ENCODE data around the gene CAMTA1. TPM values are rescaled to one million over a fixed set of nuclear protein-coding genes. Genes with fewer than 3 reads are reported as not detected.
"Not testable (repeated sequence)": the region's sequence is repeated elsewhere in the genome, so short reads cannot be mapped to it uniquely, and the experiment has no call there.

Gene CAMTA1
- total and polyA plus RNA-seq, 4 donors: 78.7 to 438 (median 173) TPM

DNA sequence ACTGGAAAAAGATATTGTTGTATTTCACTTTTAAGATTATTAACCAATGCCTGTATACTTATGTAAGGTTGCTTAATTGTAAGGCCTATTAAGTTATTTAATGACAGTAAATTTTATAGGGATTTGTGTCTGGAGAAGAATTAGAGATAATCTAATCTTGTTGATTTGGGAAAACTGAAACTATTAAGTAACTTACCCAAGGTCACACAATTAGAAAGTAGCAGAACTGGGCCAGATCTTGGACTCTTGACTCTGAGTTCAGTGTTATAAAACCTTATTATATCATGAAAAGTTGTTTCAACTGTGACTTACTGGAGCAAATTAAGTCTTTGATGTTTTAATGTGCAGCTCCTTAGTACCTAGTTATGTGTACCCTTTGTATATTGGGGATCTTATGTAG lies 38.5 kb downstream of the CAMTA1 start:
- Histone ChIP-seq H3K4me1 (ENCODE audit: control insufficient read depth in 1 of 2, insufficient read depth in 2 of 2, low read length in 2 of 2) (peaks cover 7 to 27% of the 10 kb centered on the region in 2 donors), H3K4me3 (ENCODE audit: low read length in 2 of 2) (no peak overlapping the region), H3K27ac (ENCODE audit: low read depth in 1 of 2, low read length in 2 of 2) (no peak overlapping the region), H3K27me3 (ENCODE audit: control insufficient read depth in 1 of 2, insufficient read depth in 2 of 2, low read length in 1 of 2) (no peaks in the 10 kb centered on the region), H3K36me3 (ENCODE audit: control insufficient read depth in 1 of 2, insufficient read depth in 2 of 2, low read length in 1 of 2) (no peaks in the 10 kb centered on the region), H3K9me3 (ENCODE audit: control insufficient read depth, low read length) (no peaks in the 10 kb centered on the region)
- no peak for DNase-seq
- intact Hi-C loops (cut with DNase I): no loop called here
- no peak for ATAC-seq (ENCODE audit: low FRiP score)

DNA sequence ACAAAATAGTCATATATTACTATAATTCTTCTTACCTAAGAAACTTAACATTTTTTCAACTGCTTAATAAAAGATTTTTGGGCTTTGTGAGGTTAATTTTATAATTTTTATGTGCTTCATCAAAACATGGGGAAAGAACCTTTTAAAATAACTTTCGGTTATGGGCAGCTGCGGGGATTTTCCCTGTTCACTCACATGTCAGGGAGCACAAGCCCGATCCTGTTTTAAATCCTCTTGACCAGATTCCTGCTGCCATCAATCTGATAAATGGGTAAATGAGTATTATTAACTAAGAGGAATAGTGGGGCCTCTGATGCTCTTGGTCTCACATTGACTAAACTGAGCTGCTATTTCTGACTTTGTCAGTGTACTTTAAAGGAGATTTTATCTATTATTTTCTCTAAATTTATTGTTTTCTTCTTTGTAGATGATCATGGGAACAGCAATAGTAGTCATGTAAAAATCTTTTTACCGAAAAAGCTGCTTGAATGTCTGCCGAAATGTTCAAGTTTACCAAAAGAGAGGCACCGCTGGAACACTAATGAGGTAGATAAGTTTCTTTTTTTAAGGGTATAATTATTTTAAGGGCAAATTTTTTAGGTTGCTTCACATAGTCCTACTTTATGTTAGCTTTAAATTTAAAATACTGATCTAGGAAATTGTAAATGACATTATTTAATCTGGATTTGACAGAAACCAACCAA lies 39.6 kb downstream of the CAMTA1 start:
- intact Hi-C loops (cut with DNase I): loop anchor here in 1 of 2 donors (5.0 kb wide), 1 partner anchor 37 kb away; no protein-coding TSS in a partner anchor
- Histone ChIP-seq H3K36me3 (ENCODE audit: control insufficient read depth in 1 of 2, insufficient read depth in 2 of 2, low read length in 1 of 2) (no peaks in the 10 kb centered on the region), H3K4me1 (ENCODE audit: control insufficient read depth in 1 of 2, insufficient read depth in 2 of 2, low read length in 2 of 2) (peaks cover 5 to 22% of the 10 kb centered on the region in 2 donors), H3K27me3 (ENCODE audit: control insufficient read depth in 1 of 2, insufficient read depth in 2 of 2, low read length in 1 of 2) (no peaks in the 10 kb centered on the region), H3K4me3 (ENCODE audit: low read length in 2 of 2) (peak overlapping the region in 1 of 2 donors; percentile 34), H3K27ac (ENCODE audit: low read depth in 1 of 2, low read length in 2 of 2) (no peak overlapping the region), H3K9me3 (ENCODE audit: control insufficient read depth, low read length) (no peaks in the 10 kb centered on the region)
- ATAC-seq (ENCODE audit: low FRiP score) (no peak), DNase-seq (no peak)
- WGBS, 2 donors: 18 to 19% methylated on average over 6 of the region's 6 CpGs

DNA sequence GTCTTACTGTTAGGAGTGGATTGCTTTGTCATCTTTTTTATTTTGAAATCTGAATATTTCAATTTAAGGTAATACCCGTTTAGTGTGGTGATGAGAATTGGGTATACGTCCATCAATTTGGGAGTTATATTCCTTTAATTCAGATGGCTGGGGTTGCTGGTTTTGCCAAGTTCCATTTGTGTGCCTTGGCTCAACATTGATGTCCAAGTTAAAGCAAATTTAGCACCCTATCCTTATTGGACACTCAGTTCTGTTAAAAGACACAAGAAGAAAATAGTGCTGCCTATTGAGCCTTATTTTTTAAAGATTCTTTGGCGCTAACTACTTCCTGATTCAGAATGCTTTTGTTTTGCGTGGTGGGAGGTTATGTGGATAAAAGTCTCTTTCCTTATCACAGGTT lies 40.6 kb downstream of the CAMTA1 start:
- ATAC-seq (ENCODE audit: low FRiP score) (no peak), DNase-seq (no peak)
- Histone ChIP-seq H3K27me3 (ENCODE audit: control insufficient read depth in 1 of 2, insufficient read depth in 2 of 2, low read length in 1 of 2) (no peaks in the 10 kb centered on the region), H3K4me3 (ENCODE audit: low read length in 2 of 2) (peak overlapping the region in 1 of 2 donors; percentile 59), H3K9me3 (ENCODE audit: control insufficient read depth, low read length) (no peaks in the 10 kb centered on the region), H3K27ac (ENCODE audit: low read depth in 1 of 2, low read length in 2 of 2) (peak overlapping the region in 1 of 2 donors; percentile 22), H3K36me3 (ENCODE audit: control insufficient read depth in 1 of 2, insufficient read depth in 2 of 2, low read length in 1 of 2) (no peaks in the 10 kb centered on the region), H3K4me1 (ENCODE audit: control insufficient read depth in 1 of 2, insufficient read depth in 2 of 2, low read length in 2 of 2) (peaks cover 2 to 12% of the 10 kb centered on the region in 2 donors)
- WGBS, 2 donors: 4 to 5% methylated on average over 4 of the region's 4 CpGs
- intact Hi-C loops (cut with DNase I): loop anchor here in 1 of 2 donors (5.0 kb wide), 1 partner anchor 36 kb away; no protein-coding TSS in a partner anchor

DNA sequence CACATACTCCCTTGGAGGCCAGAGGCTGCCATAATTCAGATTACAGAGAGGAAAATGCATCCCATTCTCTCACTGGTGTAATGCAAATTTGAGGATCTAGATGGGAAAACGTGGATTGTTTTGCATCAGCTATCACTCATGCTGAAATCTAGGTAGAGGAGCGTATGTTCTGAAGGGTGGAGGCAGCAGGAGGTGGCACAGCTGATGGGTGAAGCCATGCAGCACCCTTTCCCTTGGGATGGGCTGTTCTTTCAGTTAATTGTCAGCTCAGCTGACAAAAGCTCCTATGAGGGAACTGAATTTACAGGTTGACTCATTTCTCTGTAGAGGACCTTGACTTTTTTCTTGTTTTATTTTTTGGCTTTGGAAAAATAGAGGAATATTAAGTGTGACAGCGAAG lies 41.8 kb downstream of the CAMTA1 start:
- no peak for ATAC-seq (ENCODE audit: low FRiP score)
- H3K4me1 ChIP-seq (ENCODE audit: control insufficient read depth in 1 of 2, insufficient read depth in 2 of 2, low read length in 2 of 2): peaks cover 2 to 12% of the 10 kb centered on the region in 2 donors
- H3K4me3 ChIP-seq (ENCODE audit: low read length in 2 of 2): no peak overlapping the region

DNA sequence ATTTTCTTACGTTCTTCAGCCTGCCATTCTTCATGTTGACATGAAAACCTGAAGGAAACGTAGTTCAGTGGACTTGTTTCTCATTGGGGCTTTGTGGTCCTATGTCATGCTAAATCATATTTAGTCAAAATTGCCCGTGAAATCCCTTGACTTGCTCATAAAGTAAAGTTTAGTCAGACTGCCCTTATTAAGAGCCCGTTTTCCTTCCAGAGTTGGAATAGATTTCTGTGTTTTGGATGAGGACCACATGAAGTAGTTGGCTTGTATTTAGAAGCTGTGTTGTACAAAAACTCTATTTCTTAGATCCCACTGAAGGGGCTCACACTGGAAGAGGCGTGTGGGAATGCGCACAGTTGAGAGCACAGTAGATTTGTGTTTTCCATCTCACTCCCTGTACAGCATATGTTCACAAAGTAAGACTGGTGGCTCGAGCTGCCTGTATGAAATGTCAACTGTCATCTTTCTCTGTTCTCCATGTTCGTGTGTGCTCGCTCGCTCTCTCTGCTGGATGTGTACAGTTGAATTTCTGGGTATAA lies 42.4 kb downstream of the CAMTA1 start:
- H3K4me1 ChIP-seq (ENCODE audit: control insufficient read depth in 1 of 2, insufficient read depth in 2 of 2, low read length in 2 of 2): peaks cover 2 to 12% of the 10 kb centered on the region in 2 donors
- H3K4me3 ChIP-seq (ENCODE audit: low read length in 2 of 2): peak overlapping the region in 1 of 2 donors; percentile 24
- peak overlapping the region in 1 of 2 donors; percentile 85 for H3K27ac ChIP-seq (ENCODE audit: low read depth in 1 of 2, low read length in 2 of 2)
- 6 to 13% methylated on average over 10 of the region's 10 CpGs for WGBS, 2 donors
- no peaks in the 10 kb centered on the region for H3K36me3 ChIP-seq (ENCODE audit: control insufficient read depth in 1 of 2, insufficient read depth in 2 of 2, low read length in 1 of 2)
- intact Hi-C loops (cut with DNase I): loop anchor here in 1 of 2 donors (5.0 kb wide), 1 partner anchor 35 kb away; no protein-coding TSS in a partner anchor
- no peaks in the 10 kb centered on the region for H3K27me3 ChIP-seq (ENCODE audit: control insufficient read depth in 1 of 2, insufficient read depth in 2 of 2, low read length in 1 of 2)
- DNase-seq (no peak), ATAC-seq (ENCODE audit: low FRiP score) (peak; percentile 50)
- H3K9me3 ChIP-seq (ENCODE audit: control insufficient read depth, low read length): no peaks in the 10 kb centered on the region

More for the DNA sequence above, 41.8 kb downstream of the CAMTA1 start:
- intact Hi-C loops (cut with DNase I): loop anchor here in 1 of 2 donors (5.0 kb wide), 1 partner anchor 35 kb away; no protein-coding TSS in a partner anchor
- H3K36me3 ChIP-seq (ENCODE audit: control insufficient read depth in 1 of 2, insufficient read depth in 2 of 2, low read length in 1 of 2): no peaks in the 10 kb centered on the region
- peak overlapping the region; percentile 57 to 88 for H3K27ac ChIP-seq (ENCODE audit: low read depth in 1 of 2, low read length in 2 of 2)
- WGBS, 2 donors: 75 to 78% methylated on average over 3 of the region's 3 CpGs
- no peak for DNase-seq
- H3K9me3 ChIP-seq (ENCODE audit: control insufficient read depth, low read length): no peaks in the 10 kb centered on the region
- H3K27me3 ChIP-seq (ENCODE audit: control insufficient read depth in 1 of 2, insufficient read depth in 2 of 2, low read length in 1 of 2): no peaks in the 10 kb centered on the region

DNA sequence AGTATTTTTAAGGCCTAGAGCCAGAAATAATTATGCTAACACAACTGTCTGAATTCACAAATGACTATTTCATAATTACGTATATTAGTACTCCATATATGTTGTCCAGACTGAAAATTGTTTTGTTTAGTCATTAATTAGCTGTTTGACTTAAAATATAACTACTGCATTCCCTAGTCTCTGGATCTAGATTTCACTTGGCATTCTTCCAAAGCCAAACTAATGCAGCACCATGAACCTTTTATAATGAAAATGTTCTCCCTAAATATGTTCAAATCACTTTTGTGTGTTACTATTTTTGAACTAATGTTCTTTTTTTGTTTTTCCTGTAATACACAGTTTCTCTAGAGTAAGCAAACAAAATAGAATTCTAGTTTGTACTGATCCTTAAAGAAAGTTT lies 46.1 kb downstream of the CAMTA1 start:
- H3K4me1 ChIP-seq (ENCODE audit: control insufficient read depth in 1 of 2, insufficient read depth in 2 of 2, low read length in 2 of 2): peaks cover 4 to 9% of the 10 kb centered on the region in 2 donors
- no peaks in the 10 kb centered on the region for H3K36me3 ChIP-seq (ENCODE audit: control insufficient read depth in 1 of 2, insufficient read depth in 2 of 2, low read length in 1 of 2)
- intact Hi-C loops (cut with DNase I): no loop called here
- ATAC-seq (ENCODE audit: low FRiP score): no peak
- H3K27me3 ChIP-seq (ENCODE audit: control insufficient read depth in 1 of 2, insufficient read depth in 2 of 2, low read length in 1 of 2): no peaks in the 10 kb centered on the region
- H3K9me3 ChIP-seq (ENCODE audit: control insufficient read depth, low read length): no peaks in the 10 kb centered on the region
- no peak for DNase-seq
- WGBS, 2 donors: 59 to 61% methylated on average over 1 of the region's 1 CpG
- no peak overlapping the region for H3K27ac ChIP-seq (ENCODE audit: low read depth in 1 of 2, low read length in 2 of 2)
- no peak overlapping the region for H3K4me3 ChIP-seq (ENCODE audit: low read length in 2 of 2)

DNA sequence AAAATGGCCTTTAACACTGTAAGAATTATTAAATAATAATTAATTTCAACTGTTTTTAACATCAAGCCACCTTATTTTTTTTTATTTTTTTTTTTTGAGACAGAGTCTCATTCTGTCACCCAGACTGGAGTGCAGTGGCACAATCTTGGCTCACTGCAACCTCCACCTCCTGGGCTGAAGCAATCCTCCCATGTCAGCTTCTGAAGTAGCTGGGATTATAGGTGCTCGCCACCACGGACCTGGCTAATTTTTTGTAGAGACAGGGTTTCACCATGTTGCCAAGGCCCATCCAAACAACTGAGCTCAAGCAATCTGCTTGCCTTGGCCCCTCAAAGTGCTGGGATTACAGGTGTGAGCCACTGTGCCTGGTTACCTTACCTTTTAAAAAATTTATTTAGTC lies 46.8 kb downstream of the CAMTA1 start:
- intact Hi-C loops (cut with DNase I); H3K4me1 ChIP-seq (ENCODE audit: control insufficient read depth in 1 of 2, insufficient read depth in 2 of 2, low read length in 2 of 2); H3K9me3 ChIP-seq (ENCODE audit: control insufficient read depth, low read length); H3K27me3 ChIP-seq (ENCODE audit: control insufficient read depth in 1 of 2, insufficient read depth in 2 of 2, low read length in 1 of 2); H3K4me3 ChIP-seq (ENCODE audit: low read length in 2 of 2); DNase-seq; H3K36me3 ChIP-seq (ENCODE audit: control insufficient read depth in 1 of 2, insufficient read depth in 2 of 2, low read length in 1 of 2); ATAC-seq (ENCODE audit: low FRiP score): not testable (repeated sequence)
- peak overlapping the region in 1 of 2 donors; percentile 33 for H3K27ac ChIP-seq (ENCODE audit: low read depth in 1 of 2, low read length in 2 of 2)
- WGBS, 2 donors: 45 to 56% methylated on average over 2 of the region's 2 CpGs

DNA sequence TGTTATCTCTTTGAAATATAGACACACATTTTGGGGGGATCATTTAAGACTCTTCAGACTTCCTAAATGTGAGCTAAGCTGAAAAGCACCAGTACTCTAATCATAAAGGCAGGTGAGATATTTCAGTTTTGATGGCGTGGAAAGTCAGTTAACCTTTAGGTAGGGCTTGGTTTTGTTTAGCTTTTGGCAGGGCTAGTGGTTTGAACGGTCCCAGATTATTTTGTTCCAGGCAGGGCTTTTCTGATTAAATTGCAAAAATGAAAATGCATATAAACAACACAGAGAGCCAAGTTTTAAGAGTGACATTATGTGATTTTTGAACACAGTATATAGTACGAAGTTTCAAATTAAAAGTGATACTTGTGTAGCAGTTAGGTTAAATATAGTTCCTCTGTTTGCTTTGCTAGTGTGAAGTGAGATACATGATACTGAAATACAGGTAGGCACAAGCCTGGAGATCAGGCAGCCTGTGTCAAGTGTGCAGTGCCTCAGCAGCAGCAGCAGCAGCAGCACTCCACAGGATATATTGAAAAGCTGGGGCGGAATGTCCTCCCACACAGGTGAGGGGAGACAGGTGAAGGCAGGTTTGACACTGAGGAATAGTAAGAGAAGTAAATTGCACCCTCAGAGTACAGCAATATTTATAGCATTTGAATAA lies 47.4 kb downstream of the CAMTA1 start:
- DNase-seq (no peak), ATAC-seq (ENCODE audit: low FRiP score) (no peak)
- intact Hi-C loops (cut with DNase I): no loop called here
- H3K4me1 ChIP-seq (ENCODE audit: control insufficient read depth in 1 of 2, insufficient read depth in 2 of 2, low read length in 2 of 2): peaks cover 2 to 3% of the 10 kb centered on the region in 2 donors
- no peaks in the 10 kb centered on the region for H3K36me3 ChIP-seq (ENCODE audit: control insufficient read depth in 1 of 2, insufficient read depth in 2 of 2, low read length in 1 of 2)
- H3K9me3 ChIP-seq (ENCODE audit: control insufficient read depth, low read length): no peaks in the 10 kb centered on the region
- H3K27me3 ChIP-seq (ENCODE audit: control insufficient read depth in 1 of 2, insufficient read depth in 2 of 2, low read length in 1 of 2): no peaks in the 10 kb centered on the region
- H3K4me3 ChIP-seq (ENCODE audit: low read length in 2 of 2): no peak overlapping the region
- WGBS, 2 donors: 29 to 36% methylated on average over 4 of the region's 4 CpGs
- peak overlapping the region in 1 of 2 donors; percentile 40 for H3K27ac ChIP-seq (ENCODE audit: low read depth in 1 of 2, low read length in 2 of 2)
